Transverse colon (tissue), 4 donors: Measurements from ENCODE around the gene SH3PXD2B. TPM values are rescaled to one million over a fixed set of nuclear protein-coding genes. Genes with fewer than 3 reads are reported as not detected.

ENCODE experiments used
- DNase-seq: peaks from one replicate; pipeline ENCODE4 v3.0.0-alpha.2; 2019
- H3K27ac ChIP-seq, 4 donors: fragments of 200-600 bp; sonication (generic); 2 replicates each; pipeline ENCODE4 v1.5.1; 2016 to 2018; ENCODE audit warnings: inconsistent platforms in 4 of 4
- H3K27me3 ChIP-seq: fragments of 200-600 bp; sonication (generic); 2 replicates; pipeline ENCODE4 v1.5.1; 2017; ENCODE audit warnings: inconsistent platforms
- H3K36me3 ChIP-seq, 4 donors: fragments of 200-600 bp; sonication (generic); 2 replicates each; pipeline ENCODE4 v1.5.1; 2017 to 2019; ENCODE audit warnings: inconsistent platforms in 4 of 4
- H3K4me1 ChIP-seq, 4 donors: fragments of 200-600 bp; sonication (generic); 2 replicates each; pipeline ENCODE4 v1.5.1; 2017 to 2020; ENCODE audit warnings: inconsistent platforms in 4 of 4
- H3K4me3 ChIP-seq, 4 donors: fragments of 200-600 bp; sonication (generic); 1 replicate in 1 of 4; 2 replicates in 3 of 4; pipeline versions ENCODE4 v1.5.1 to v1.6.1; 2017 to 2019; ENCODE audit warnings: inconsistent platforms in 4 of 4
- H3K9me3 ChIP-seq, 2 donors: fragments of 200-600 bp; sonication (generic); 2 replicates each; pipeline ENCODE4 v1.5.1; 2017 to 2019; ENCODE audit warnings: inconsistent platforms in 2 of 2
- EP300 ChIP-seq: sonication (generic); formaldehyde crosslinking; IDR thresholded peaks from one replicate; pipeline ENCODE4 v1.6.1; 2017; ENCODE audit warnings: antibody characterized with exemption, low read depth
- POLR2A ChIP-seq: fragments of 450-650 bp; IDR thresholded peaks from one replicate; pipeline ENCODE4 v1.6.1; 2016; ENCODE audit warnings: antibody characterized with exemption, mild to moderate bottlenecking, moderate library complexity
- POLR2AphosphoS5 ChIP-seq, 3 donors: sonication (generic); formaldehyde crosslinking; IDR thresholded peaks; one replicate each; pipeline ENCODE4 v1.6.1; 2016; ENCODE audit warnings: antibody characterized with exemption in 3 of 3
- WGBS, 2 donors: methylation state at CpG; one replicate each; pipeline ENCODE4 v1.1.5; 2018; ENCODE audit warnings: low coverage in 1 of 2; 5-methylcytosine and 5-hydroxymethylcytosine counted together
- in situ Hi-C, 4 donors: fragments of 200-750 bp; cut with MboI; loops; one replicate each; pipeline versions ENCODE4 v1.15.0 to v1.15.1; 2017; ENCODE audit warnings: low sequenced_read_pairs in 3 of 4, low pct_ligation_motif_present in 1 of 4, low pct_unique_long_range_greater_than_20kb in 1 of 4
- intact Hi-C: fragments of 100-400 bp; cut with DNase I; formaldehyde crosslinking; loops from one replicate; pipeline ENCODE4 v1.15.1; 2023; ENCODE audit warnings: low total_unique reads
- total RNA-seq, 4 donors: library from RNA; depleted of rRNA; stranded (reverse); fragments of >200 nt; gene quantifications; one replicate each; pipeline ENCODE4 v1.1.0, GENCODE V29; 2016
- TF ChIP-seq, protein P1 (sequence below), 5 experiments: fragments of 200-600 bp in 3 of 5; fragments of 450-650 bp in 2 of 5; sonication (generic) in 3 of 5; IDR thresholded peaks; 1 replicate in 2 of 5; 2 replicates in 3 of 5; pipeline ENCODE4 v1.5.1; 2016 to 2017; ENCODE audit warnings: antibody characterized with exemption in 5 of 5, inconsistent platforms in 3 of 5, mild to moderate bottlenecking in 2 of 5, moderate library complexity in 1 of 5

The SH3PXD2B gene
- total RNA-seq, 4 donors from 2014 or later = 10.2 to 26.6 (median 14.6) TPM

DNA sequence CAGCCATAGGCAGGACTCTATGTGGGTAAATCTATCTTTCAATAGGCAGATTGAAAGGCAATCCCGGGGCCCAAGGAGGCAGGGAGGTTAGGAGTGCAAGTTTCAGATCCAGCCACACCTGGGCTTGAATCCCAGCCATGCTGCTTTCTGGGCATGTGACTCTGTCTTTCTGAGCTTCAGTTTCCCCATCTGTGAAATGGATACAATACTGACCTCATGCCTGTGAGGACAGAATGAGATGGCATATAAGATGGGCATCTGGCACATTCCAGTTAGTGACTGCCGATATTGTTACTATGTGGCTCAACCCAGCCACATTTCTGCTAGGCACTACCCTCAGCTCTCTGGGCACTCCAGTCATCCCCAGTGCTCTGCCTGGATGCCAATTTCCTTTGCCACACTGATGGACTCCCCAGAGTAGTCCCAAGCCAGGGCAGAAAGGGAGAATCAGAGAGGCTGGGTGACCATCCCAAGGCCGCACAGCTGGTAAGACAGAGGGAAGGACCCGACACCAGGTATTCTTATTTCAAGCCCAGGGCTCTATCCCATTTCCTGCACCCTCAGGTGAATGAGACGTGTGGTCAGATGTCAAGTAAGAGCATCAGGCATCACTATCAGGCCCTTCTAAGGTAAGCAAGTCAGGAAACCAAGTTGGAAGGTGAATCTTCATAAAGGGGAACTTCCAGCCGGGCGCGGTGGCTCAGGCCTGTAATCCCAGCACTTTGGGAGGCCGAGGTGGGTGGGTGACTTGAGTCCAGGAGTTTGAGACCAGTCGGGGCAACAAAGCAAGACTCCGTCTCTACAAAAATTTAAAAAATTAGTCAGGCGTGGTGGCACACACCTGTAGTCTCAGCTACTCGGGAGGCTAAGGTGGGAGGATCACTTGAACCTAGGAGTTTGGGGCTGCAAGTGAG is 38.7 kb downstream of the SH3PXD2B start:
- Histone ChIP-seq H3K27me3 (no peaks in the 10 kb centered on the region), H3K27ac (peak overlapping the region; percentile 81 to 84 (median 82)), H3K4me3 (no peak overlapping the region), H3K9me3 (no peaks in the 10 kb centered on the region), H3K4me1 (peaks cover 52 to 84% (median 64%) of the 10 kb centered on the region in 4 donors), H3K36me3 (no peaks in the 10 kb centered on the region)
- DNase-seq = no peak
- in situ Hi-C loops = no loop called here
- intact Hi-C loops = loop anchor here (5.0 kb wide), 1 partner anchor 37 kb away; the partner anchor contains the start of gene SH3PXD2B
- 91 to 96% methylated on average over 5 to 13 of the region's 13 CpGs for WGBS, 2 donors
- TF ChIP-seq POLR2AphosphoS5 (IDR thresholded peaks at IDR 0.05) (no peak), POLR2A (no peak)
- TF ChIP-seq, protein P1, sequence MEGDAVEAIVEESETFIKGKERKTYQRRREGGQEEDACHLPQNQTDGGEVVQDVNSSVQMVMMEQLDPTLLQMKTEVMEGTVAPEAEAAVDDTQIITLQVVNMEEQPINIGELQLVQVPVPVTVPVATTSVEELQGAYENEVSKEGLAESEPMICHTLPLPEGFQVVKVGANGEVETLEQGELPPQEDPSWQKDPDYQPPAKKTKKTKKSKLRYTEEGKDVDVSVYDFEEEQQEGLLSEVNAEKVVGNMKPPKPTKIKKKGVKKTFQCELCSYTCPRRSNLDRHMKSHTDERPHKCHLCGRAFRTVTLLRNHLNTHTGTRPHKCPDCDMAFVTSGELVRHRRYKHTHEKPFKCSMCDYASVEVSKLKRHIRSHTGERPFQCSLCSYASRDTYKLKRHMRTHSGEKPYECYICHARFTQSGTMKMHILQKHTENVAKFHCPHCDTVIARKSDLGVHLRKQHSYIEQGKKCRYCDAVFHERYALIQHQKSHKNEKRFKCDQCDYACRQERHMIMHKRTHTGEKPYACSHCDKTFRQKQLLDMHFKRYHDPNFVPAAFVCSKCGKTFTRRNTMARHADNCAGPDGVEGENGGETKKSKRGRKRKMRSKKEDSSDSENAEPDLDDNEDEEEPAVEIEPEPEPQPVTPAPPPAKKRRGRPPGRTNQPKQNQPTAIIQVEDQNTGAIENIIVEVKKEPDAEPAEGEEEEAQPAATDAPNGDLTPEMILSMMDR (IDR thresholded peaks at IDR 0.05) = no peak

GRCh38 chr5:172414531-172415361 is 39.6 kb downstream of the SH3PXD2B start:
- in situ Hi-C loops = no loop called here
- peak in 2 of 3 donors; percentile 12 to 33 for TF ChIP-seq POLR2AphosphoS5 (IDR thresholded peaks at IDR 0.05)
- TF ChIP-seq, protein P1 (IDR thresholded peaks at IDR 0.05) = no peak
- Histone ChIP-seq H3K27me3 (no peaks in the 10 kb centered on the region), H3K4me3 (no peak overlapping the region), H3K27ac (peak overlapping the region; percentile 81 to 84 (median 82)), H3K9me3 (no peaks in the 10 kb centered on the region), H3K36me3 (no peaks in the 10 kb centered on the region), H3K4me1 (peaks cover 44 to 76% (median 58%) of the 10 kb centered on the region in 4 donors)
- WGBS, 2 donors = 58 to 75% methylated on average over 3 to 13 of the region's 13 CpGs
- intact Hi-C loops = loop anchor here (5.0 kb wide), 1 partner anchor 38 kb away; the partner anchor contains the start of gene SH3PXD2B
- DNase-seq = peak; percentile 47

DNA sequence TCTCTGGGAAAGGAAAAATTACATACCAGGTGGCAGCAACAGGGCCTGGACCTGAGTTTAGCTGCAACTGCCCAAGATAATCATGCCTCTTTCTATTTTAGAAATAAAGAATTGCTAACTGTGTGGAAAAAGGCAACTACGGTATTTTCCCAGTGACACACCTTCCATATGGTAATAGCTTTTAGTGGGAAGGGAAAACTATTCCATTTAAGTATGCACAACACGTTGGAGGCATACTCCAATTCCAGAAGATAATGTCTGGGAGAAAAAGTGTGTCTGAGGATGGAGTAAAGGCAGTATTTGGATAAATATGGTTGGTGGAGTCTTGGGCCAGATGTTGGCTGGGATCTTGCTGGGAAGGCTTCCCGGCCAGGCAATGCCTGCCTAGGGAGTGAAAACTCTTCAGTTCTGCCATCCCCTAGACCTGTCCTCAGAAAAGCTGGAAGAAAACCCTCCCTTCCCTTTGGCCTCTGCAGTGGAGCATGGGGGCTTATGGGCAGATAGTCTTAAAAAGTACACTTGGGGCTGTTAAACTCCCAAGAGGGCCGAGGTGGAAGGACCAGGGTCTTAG is 40.6 kb downstream of the SH3PXD2B start:
- DNase-seq = no peak
- Histone ChIP-seq H3K36me3 (no peaks in the 10 kb centered on the region), H3K9me3 (no peaks in the 10 kb centered on the region), H3K4me1 (peaks cover 34 to 65% (median 47%) of the 10 kb centered on the region in 4 donors), H3K27me3 (no peaks in the 10 kb centered on the region), H3K27ac (peak overlapping the region; percentile 81 to 84 (median 82)), H3K4me3 (no peak overlapping the region)
- intact Hi-C loops (no loop called here), in situ Hi-C loops (no loop called here)
- WGBS, 2 donors = 60 to 74% methylated on average over 1 to 4 of the region's 4 CpGs
- TF ChIP-seq, protein P1 (IDR thresholded peaks at IDR 0.05) = no peak
- TF ChIP-seq POLR2A = no peak

- intact Hi-C loops = no loop called here
- TF ChIP-seq EP300 = peak; percentile 69
- TF ChIP-seq, protein P1 (IDR thresholded peaks at IDR 0.05) = no peak
- TF ChIP-seq POLR2AphosphoS5 (IDR thresholded peaks at IDR 0.05) = peak; percentile 67 to 80 (median 69)
- no peaks in the 10 kb centered on the region for H3K36me3 ChIP-seq
- H3K4me3 ChIP-seq = no peak overlapping the region
- H3K27me3 ChIP-seq = no peaks in the 10 kb centered on the region
- WGBS, 2 donors = 67 to 70% methylated on average over 3 to 13 of the region's 13 CpGs
- in situ Hi-C loops = no loop called here
- no peaks in the 10 kb centered on the region for H3K9me3 ChIP-seq
- H3K4me1 ChIP-seq = peaks cover 28 to 59% (median 40%) of the 10 kb centered on the region in 4 donors
- DNase-seq = peak; percentile 68
- H3K27ac ChIP-seq = peak overlapping the region; percentile 81 to 84 (median 82)
These were observed 41.5 kb downstream of the SH3PXD2B start for GRCh38 chr5:172412724-172413286.
